Right lobe of liver (tissue), 6 donors: Measurements from ENCODE around the gene MFNG. TPM values are rescaled to one million over a fixed set of nuclear protein-coding genes. Genes with fewer than 3 reads are reported as not detected.
A peak's percentile ranks its signal among the peaks of the same experiment; 100 is the strongest.

Source experiments
- ATAC-seq, 4 donors: fragments of 200-7000 bp; cut with Tn5 transposase; one replicate each; pipeline ENCODE4 v1.9.1; 2020; ENCODE audit warnings: mild to moderate bottlenecking in 4 of 4, moderate library complexity in 4 of 4
- DNase-seq, 3 donors: peaks; one replicate each; pipeline ENCODE4 v3.0.0-alpha.2; 2020
- H3K27ac ChIP-seq, 3 donors: fragments of 200-600 bp; one replicate each; pipeline ENCODE4 v1.8.0; 2022
- H3K27me3 ChIP-seq, 2 donors: fragments of 200-600 bp; one replicate each; pipeline ENCODE4 v1.8.0; 2022
- H3K36me3 ChIP-seq, 4 donors: fragments of 200-600 bp; sonication (generic) in 1 of 4; one replicate each; pipeline versions ENCODE4 v1.5.1 to v1.8.0; 2017 to 2022; ENCODE audit warnings: control low read depth in 1 of 4
- H3K4me1 ChIP-seq, 4 donors: fragments of 200-600 bp; sonication (generic) in 1 of 4; one replicate each; pipeline versions ENCODE4 v1.5.1 to v1.8.0; 2017 to 2022; ENCODE audit warnings: control low read depth in 1 of 4
- H3K4me3 ChIP-seq, 3 donors: fragments of 200-600 bp; one replicate each; pipeline ENCODE4 v1.8.0; 2022
- H3K9me3 ChIP-seq, 4 donors: fragments of 200-600 bp; sonication (generic) in 1 of 4; one replicate each; pipeline versions ENCODE4 v1.5.1 to v1.8.0; 2017 to 2022; ENCODE audit warnings: control low read depth in 1 of 4
- CTCF ChIP-seq, 4 donors: fragments of 200-600 bp in 3 of 4; fragments of 450-650 bp in 1 of 4; IDR thresholded peaks; one replicate each; pipeline versions ENCODE4 v1.5.1 to v1.8.0; 2016 to 2022; ENCODE audit warnings: antibody characterized with exemption in 4 of 4, mild to moderate bottlenecking in 2 of 4
- POLR2A ChIP-seq: fragments of 450-650 bp; IDR thresholded peaks from one replicate; pipeline ENCODE4 v1.6.1; 2017; ENCODE audit warnings: antibody characterized with exemption, mild to moderate bottlenecking
- WGBS: methylation state at CpG from one replicate; pipeline ENCODE4 v1.1.6; 2018; ENCODE audit warnings: low coverage, low lambda C conversion rate; ENCODE audit not compliant: insufficient coverage; ENCODE audit errors: missing lambda C conversion rate; 5-methylcytosine and 5-hydroxymethylcytosine counted together
- intact Hi-C, 2 donors: fragments of 100-400 bp; cut with DNase I; formaldehyde crosslinking; loops; one replicate each; pipeline versions ENCODE4 v1.11.2 to v1.14.1; 2022
- total RNA-seq, 6 experiments: library from RNA; depleted of rRNA in 2 of 6; stranded (reverse); fragments of >200 nt in 2 of 6; fragmentation: NEBNext Ultra II Directional in 3 of 6; extraction: Animal tissue kit (Norgen Biotek cat#: 25700) in 3 of 6; gene quantifications; one replicate each; pipeline versions ENCODE4 v1.1.0 to v1.2.4, GENCODE V29; 2016 to 2023
- donor health status: DM: no; HTN: yes; CAD: no.
- donor health status: DM: no; HTN: no; CAD: no.
- donor health status: DM: no; HTN: no; CAD: no.
- donor health status: DM: no; HTN: yes; CAD: no.
- donor health status: DM: no; HTN: yes; CAD: no.

MFNG gene
- total RNA-seq, 6 experiments from 2014 or later = 5.6 to 14.4 (median 10.2) TPM

GRCh38 chr22:37425369-37425768 lies 60.8 kb downstream of the MFNG start:
- intact Hi-C loops = loop anchor here in 1 of 2 donors (5.0 kb wide), 1 partner anchor 108 kb away; no protein-coding TSS in a partner anchor
- 74% methylated on average over 11 of the region's 11 CpGs for WGBS
- ATAC-seq (no peak), DNase-seq (no peak)
- Histone ChIP-seq H3K9me3 (no peaks in the 10 kb centered on the region), H3K27me3 (peaks cover 0 to 1% of the 10 kb centered on the region in 2 donors), H3K4me1 (peaks cover 0 to 8% (median 0%) of the 10 kb centered on the region in 4 donors), H3K4me3 (no peak overlapping the region), H3K27ac (no peak overlapping the region), H3K36me3 (no peaks in the 10 kb centered on the region)
- TF ChIP-seq POLR2A (no peak), CTCF (IDR thresholded peaks at IDR 0.05) (no peak)

GRCh38 chr22:37423283-37423682 lies 62.9 kb downstream of the MFNG start:
- ATAC-seq = no peak
- TF ChIP-seq CTCF (IDR thresholded peaks at IDR 0.05) = no peak
- TF ChIP-seq POLR2A = no peak
- DNase-seq = no peak
- Histone ChIP-seq H3K36me3 (no peaks in the 10 kb centered on the region), H3K27me3 (peaks cover 0 to 4% of the 10 kb centered on the region in 2 donors), H3K4me1 (peaks cover 0 to 12% (median 0%) of the 10 kb centered on the region in 4 donors), H3K4me3 (no peak overlapping the region), H3K9me3 (no peaks in the 10 kb centered on the region), H3K27ac (no peak overlapping the region)
- intact Hi-C loops = no loop called here
- WGBS = 40% methylated on average over 1 of the region's 8 CpGs

GRCh38 chr22:37421468-37421877 lies 64.7 kb downstream of the MFNG start:
- DNase-seq = no peak
- no peak for ATAC-seq
- Histone ChIP-seq H3K36me3 (no peaks in the 10 kb centered on the region), H3K4me1 (peaks cover 0 to 9% (median 0%) of the 10 kb centered on the region in 4 donors), H3K4me3 (no peak overlapping the region), H3K27me3 (peaks cover 0 to 4% of the 10 kb centered on the region in 2 donors), H3K27ac (no peak overlapping the region), H3K9me3 (no peaks in the 10 kb centered on the region)
- WGBS = 14% methylated on average over 1 of the region's 9 CpGs
- intact Hi-C loops = no loop called here
- TF ChIP-seq POLR2A = no peak
- TF ChIP-seq CTCF (IDR thresholded peaks at IDR 0.05) = no peak

GRCh38 chr22:37420686-37421467 lies 65.3 kb downstream of the MFNG start:
- H3K27ac ChIP-seq = no peak overlapping the region
- peaks cover 0 to 4% of the 10 kb centered on the region in 2 donors for H3K27me3 ChIP-seq
- no peak for DNase-seq
- peaks cover 0 to 9% (median 0%) of the 10 kb centered on the region in 4 donors for H3K4me1 ChIP-seq
- intact Hi-C loops = no loop called here
- no peak overlapping the region for H3K4me3 ChIP-seq
- ATAC-seq = peak in 2 of 4 donors; percentile 45
- 25% methylated on average over 14 of the region's 18 CpGs for WGBS
- no peaks in the 10 kb centered on the region for H3K36me3 ChIP-seq
- TF ChIP-seq CTCF (IDR thresholded peaks at IDR 0.05) (no peak), POLR2A (no peak)
- no peaks in the 10 kb centered on the region for H3K9me3 ChIP-seq
